K562 (cell line): ENCODE results near the gene ESAM. TPM values are rescaled to one million over a fixed set of nuclear protein-coding genes. Genes with fewer than 3 reads are reported as not detected.

Experiments used
- ATAC-seq: fragments of 200-7000 bp; cut with Tn5 transposase; 3 replicates; pipeline ENCODE4 v1.9.1; 2020; ENCODE audit warnings: moderate library complexity
- BruUV-seq: library from RNA; stranded (reverse); fragments of 400-500 nt; replicated peaks from 2 replicates; lab custom pipeline; 2021; lab: Mats Ljungman, UMichigan
- CTCF ChIA-PET: fragments of 300-600 bp; formaldehyde crosslinking; extraction: SDS; loops from one replicate; lab custom pipeline; 2021; ENCODE audit warnings: low intra/inter-chr PET ratio; lab: Yijun Ruan, JAX
- POLR2A ChIA-PET: fragments of 300-600, 350-650 bp; sonication (Branson Sonifier 250); formaldehyde crosslinking; extraction: SDS; loops from one replicate; lab custom pipeline; 2021; ENCODE audit warnings: antibody characterized with exemption, inconsistent platforms; lab: Yijun Ruan, JAX
- DNase-seq, 4 experiments: peaks; one replicate each; pipeline versions ENCODE4 v3.0.0 to v3.0.0-alpha.2; 2011 to 2018; ENCODE audit warnings: low spot score in 3 of 4, mixed read lengths in 3 of 4; ENCODE audit errors: extremely low read depth in 1 of 4
- FAIRE-seq: peaks from 2 replicates; lab custom pipeline; 2011; peaks lifted over from hg19 to GRCh38; lab: Jason Lieb, UNC
- H2AFZ ChIP-seq: 2 replicates; pipeline ENCODE4 v1.6.0; 2011; ENCODE audit warnings: low read depth, low read length, control low read depth, inconsistent platforms
- H3K27ac ChIP-seq: fragments of 200-600 bp; 3 replicates; pipeline ENCODE4 v1.8.0; 2011; ENCODE audit warnings: low read depth, mild to moderate bottlenecking, control low read depth, inconsistent platforms, low read length, moderate library complexity, mixed read lengths; ENCODE audit errors: extremely low read depth
- H3K27me3 ChIP-seq, 2 experiments: fragments of 300-600 bp in 1 of 2; 2 replicates in 1 of 2; 3 replicates in 1 of 2; pipeline versions ENCODE4 v1.6.0 to v1.8.0; 2011; ENCODE audit warnings: inconsistent platforms in 2 of 2, low read length in 2 of 2, mild to moderate bottlenecking in 1 of 2, mixed read lengths in 1 of 2, moderate library complexity in 1 of 2; ENCODE audit not compliant: control insufficient read depth in 2 of 2, insufficient read depth in 2 of 2
- H3K36me3 ChIP-seq: fragments of 300-600 bp; 3 replicates; pipeline ENCODE4 v1.8.0; 2011; ENCODE audit warnings: mild to moderate bottlenecking, low read length, inconsistent platforms; ENCODE audit not compliant: control insufficient read depth, insufficient read depth
- H3K4me1 ChIP-seq, 2 experiments: fragments of 200-600 bp in 1 of 2; replicated peaks in 1 of 2; 2 replicates in 1 of 2; 3 replicates in 1 of 2; pipeline versions ENCODE4 v1.5.1 to v1.8.0; 2011; ENCODE audit warnings: inconsistent platforms in 2 of 2, low read length in 2 of 2, mild to moderate bottlenecking in 1 of 2, mixed read lengths in 1 of 2, moderate library complexity in 1 of 2; ENCODE audit not compliant: control insufficient read depth in 2 of 2, insufficient read depth in 2 of 2
- H3K4me2 ChIP-seq: 2 replicates; pipeline ENCODE4 v1.6.1; 2011; ENCODE audit warnings: low read length, control low read depth, inconsistent platforms, mixed read lengths; ENCODE audit not compliant: insufficient read depth
- H3K4me3 ChIP-seq: fragments of 200-600 bp; sonication (generic), shearing (Covaris generic); 2 replicates; pipeline ENCODE4 v1.5.1; 2016; ENCODE audit warnings: control low read depth, inconsistent platforms
- H3K79me2 ChIP-seq: fragments of 200-600 bp; 3 replicates; pipeline ENCODE4 v1.8.0; 2011; ENCODE audit warnings: low read length, inconsistent platforms; ENCODE audit not compliant: control insufficient read depth, insufficient read depth
- H3K9ac ChIP-seq, 2 experiments: 2 replicates each; pipeline versions ENCODE4 v1.6.0 to v1.6.1; 2011; ENCODE audit warnings: low read depth in 2 of 2, low read length in 2 of 2, control low read depth in 1 of 2, inconsistent platforms in 1 of 2, mild to moderate bottlenecking in 1 of 2, mixed read lengths in 1 of 2; ENCODE audit not compliant: insufficient read depth in 1 of 2
- H3K9me1 ChIP-seq: one replicate; pipeline ENCODE4 v1.6.0; 2011; ENCODE audit warnings: inconsistent platforms, mild to moderate bottlenecking, low read length, moderate library complexity; ENCODE audit not compliant: control insufficient read depth, insufficient read depth
- H3K9me3 ChIP-seq: replicated peaks from 2 replicates; pipeline ENCODE4 v1.5.1; 2011; ENCODE audit warnings: low read depth, low read length, inconsistent platforms; ENCODE audit not compliant: control insufficient read depth, insufficient read depth
- H4K20me1 ChIP-seq: replicated peaks from 2 replicates; pipeline ENCODE4 v1.6.1; 2011; ENCODE audit warnings: low read length, inconsistent platforms, mixed read lengths; ENCODE audit not compliant: control insufficient read depth, insufficient read depth
- CREM ChIP-seq: IDR thresholded peaks from 2 replicates; pipeline ENCODE4 v1.6.1; 2014; ENCODE audit warnings: antibody characterized with exemption, low read depth
- CSDE1 ChIP-seq, 2 experiments: fragments of 450-650 bp; IDR thresholded peaks; 2 replicates each; pipeline ENCODE4 v1.6.1; 2016; ENCODE audit warnings: mild to moderate bottlenecking in 1 of 2
- MTA2 ChIP-seq: fragments of 450-650 bp; IDR thresholded peaks from 2 replicates; pipeline ENCODE4 v1.6.1; 2016; ENCODE audit warnings: low read depth
- NFE2L1 ChIP-seq: fragments of 450-650 bp; IDR thresholded peaks from 2 replicates; pipeline ENCODE4 v1.6.1; 2016; ENCODE audit warnings: missing genetic modification characterization, low read depth, mild to moderate bottlenecking, missing compliant biosample characterization, moderate library complexity, borderline replicate concordance
- TOE1 ChIP-seq, 2 experiments: fragments of 450-650 bp in 1 of 2; sonication (generic) in 1 of 2; formaldehyde crosslinking in 1 of 2; IDR thresholded peaks; 2 replicates each; pipeline versions ENCODE4 v1.7.1 to v1.8.0; 2016 to 2022; ENCODE audit warnings: borderline replicate concordance in 2 of 2, mild to moderate bottlenecking in 2 of 2, antibody characterized with exemption in 1 of 2, inconsistent platforms in 1 of 2, low read depth in 1 of 2, missing genetic modification reagents in 1 of 2, moderate library complexity in 1 of 2
- U2AF1 ChIP-seq: fragments of 200-400 bp; formaldehyde crosslinking; optimal IDR thresholded peaks from 2 replicates; pipeline ENCODE3; 2017; ENCODE audit warnings: mild to moderate bottlenecking, low read depth, low read length, moderate library complexity
- ZNF197 ChIP-seq: fragments of 200-800 bp; sonication (Bioruptor generic); IDR thresholded peaks from 2 replicates; pipeline ENCODE4 v1.6.1; 2016; ENCODE audit warnings: low read depth, missing genetic modification characterization, missing compliant biosample characterization
- ZNF589 ChIP-seq: fragments of 200-800 bp; sonication (Bioruptor generic); IDR thresholded peaks from 2 replicates; pipeline ENCODE4 v1.6.1; 2016; ENCODE audit warnings: low read depth, missing genetic modification characterization, missing compliant biosample characterization
- ZNF764 ChIP-seq: fragments of 250-450 bp; sonication (Bioruptor Pico); IDR thresholded peaks from 2 replicates; pipeline ENCODE4 v1.4.0; 2020; ENCODE audit warnings: low read depth, mild to moderate bottlenecking, moderate library complexity
- ZNF830 ChIP-seq: fragments of 250-450 bp; sonication (Bioruptor Pico); IDR thresholded peaks from 2 replicates; pipeline ENCODE4 v1.5.0; 2021; ENCODE audit warnings: mild to moderate bottlenecking
- ZSCAN32 ChIP-seq: fragments of 450-650 bp; formaldehyde crosslinking; IDR thresholded peaks from 2 replicates; pipeline ENCODE4 v1.4.0; 2020; ENCODE audit warnings: mild to moderate bottlenecking, moderate library complexity
- WGBS: fragments of 100-300 bp; shearing (Covaris generic); methylation state at CpG from one replicate; pipeline ENCODE4 v1.1.6; 2016; ENCODE audit warnings: low coverage, mixed read lengths; ENCODE audit not compliant: insufficient coverage; ENCODE audit errors: missing lambda C conversion rate; 5-methylcytosine and 5-hydroxymethylcytosine counted together
- in situ Hi-C: fragments of 300-500 bp; cut with MboI; formaldehyde crosslinking; loops from 4 replicates; pipeline ENCODE4 v1.15.0; 2018; ENCODE audit warnings: inconsistent platforms, mixed read lengths
- intact Hi-C: fragments of 100-400 bp; cut with micrococcal nuclease; formaldehyde crosslinking; loops from 2 replicates; pipeline ENCODE4 v1.14.2; 2022
- polyA plus RNA-seq, 8 experiments: library from polyadenylated mRNA; depleted of rRNA in 4 of 8; stranded (reverse) in 5 of 8; unstranded in 3 of 8; fragments of >200 nt; fragmentation: Nextera tagmentation in 2 of 8; fragmentation: Illumina TruSeq in 1 of 8; extraction: Ambion mirVana in 2 of 8; extraction: Trizol in 1 of 8; gene quantifications; 2 replicates each; pipeline versions ENCODE4 v1.2.1 to v1.2.3, GENCODE V29; 2011 to 2014; ENCODE audit warnings: inconsistent platforms in 1 of 8, missing spikeins in 1 of 8
- total RNA-seq, 7 experiments: library from RNA; depleted of rRNA in 6 of 7; stranded (reverse); fragments of >200 nt in 6 of 7; fragmentation: Illumina TruSeq in 2 of 7; extraction: Trizol in 2 of 7; gene quantifications; 2 replicates each; pipeline versions ENCODE4 v1.2.1 to v1.2.3, GENCODE V29; 2011 to 2021; ENCODE audit warnings: low replicate concordance in 1 of 7
- TF ChIP-seq, protein P1 (sequence below): fragments of 250-450 bp; sonication (Bioruptor Pico); IDR thresholded peaks from 2 replicates; pipeline ENCODE4 v1.4.0; 2020
- TF ChIP-seq, protein P2 (sequence below): fragments of 250-450 bp; sonication (Bioruptor Pico); IDR thresholded peaks from 2 replicates; pipeline ENCODE4 v1.8.0; 2022; ENCODE audit warnings: inconsistent platforms, mild to moderate bottlenecking, moderate library complexity, borderline replicate concordance

Gene ESAM
- total and polyA plus RNA-seq, 9 of the 15 experiments (the other 6 are each of a cell fraction or from before 2014, with no cell fraction given) = 0.06 to 1.5 (median 0.22) TPM

DNA sequence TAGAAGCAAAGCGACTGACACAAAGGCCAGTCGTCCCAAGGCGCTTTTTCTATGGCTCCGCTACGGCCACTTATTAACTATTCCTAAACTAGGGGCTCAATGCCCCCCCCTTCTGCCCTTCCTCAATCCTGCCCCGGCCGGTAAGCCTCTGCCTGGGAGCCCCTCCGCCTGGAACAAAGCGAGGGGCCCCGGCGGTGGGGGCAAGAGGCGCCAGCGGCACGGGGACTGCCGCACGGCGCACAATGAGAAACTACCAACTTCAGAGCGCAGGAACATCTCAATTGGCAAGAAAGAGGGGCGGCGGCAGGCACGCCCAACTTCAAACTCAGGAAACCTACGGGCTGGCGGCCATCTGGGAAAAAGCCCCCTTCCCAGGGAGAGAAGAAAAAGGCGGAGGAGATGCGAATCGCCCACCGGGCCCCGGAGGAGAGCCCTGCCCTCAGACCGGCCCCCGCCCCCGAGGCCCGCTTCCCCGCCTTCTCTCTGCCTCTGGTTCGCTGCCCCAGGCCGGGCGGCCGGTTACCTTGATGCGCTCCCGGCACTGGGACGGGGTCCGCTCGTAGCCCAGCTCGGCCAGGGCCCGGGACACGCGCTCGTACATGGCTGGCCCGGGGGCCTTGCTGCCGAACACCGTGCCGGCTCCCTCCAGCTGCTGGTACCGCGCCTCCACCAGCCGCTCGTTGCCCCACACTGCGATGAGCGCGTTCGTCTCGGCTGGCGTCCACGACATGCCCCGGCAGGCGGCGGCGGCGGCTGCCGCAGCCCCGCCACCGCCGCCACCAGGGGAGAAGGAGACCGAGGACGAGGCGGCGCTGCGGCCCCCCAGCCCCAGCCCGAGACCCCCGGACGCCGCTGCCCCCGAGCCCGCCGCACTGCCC is 37.5 kb upstream of the ESAM start:
- BruUV-seq = no TSS peak
- H3K9me1 ChIP-seq = no peaks in the 10 kb centered on the region
- peak overlapping the region; percentile 83 for H3K4me2 ChIP-seq
- H4K20me1 ChIP-seq = no peaks in the 10 kb centered on the region
- WGBS = 1% methylated on average over 42 of the region's 83 CpGs
- peak overlapping the region; percentile 93 for H3K4me3 ChIP-seq
- H3K27ac ChIP-seq = peak overlapping the region; percentile 64; the same call in 2 of the 3 replicates
- peak overlapping the region; percentile 63 to 94 for H3K9ac ChIP-seq
- ChIA-PET CTCF (interaction anchor here (0.6 kb wide), 1 partner anchor 156 kb away, joined by 3 read pairs; no protein-coding TSS in a partner anchor), POLR2A (interaction anchor here (0.6 to 1.7 kb wide), 11 partner anchors 9 to 279 kb away, joined by 3 to 6 read pairs (median 4); no protein-coding TSS in a partner anchor)
- intact Hi-C loops (loop anchor here (2.0 kb wide), 1 partner anchor 37 kb away; no protein-coding TSS in a partner anchor), in situ Hi-C loops (no loop called here)
- H2AFZ ChIP-seq = peak overlapping the region; percentile 95
- ATAC-seq = peak; percentile 76
- H3K4me1 ChIP-seq = peaks cover 12 to 25% of the 10 kb centered on the region in 2 experiments; a peak in 4 of 5 replicates
- H3K79me2 ChIP-seq = peaks cover 20% of the 10 kb centered on the region
- FAIRE-seq = no peak
- DNase-seq = peak; percentile 39 to 61 (median 54)
- H3K27me3 ChIP-seq = peaks cover 2 to 7% of the 10 kb centered on the region in 2 experiments; a peak in 3 of 5 replicates
- H3K9me3 ChIP-seq = no peaks in the 10 kb centered on the region
- no peaks in the 10 kb centered on the region for H3K36me3 ChIP-seq
- TF ChIP-seq TOE1 (IDR thresholded peaks at IDR 0.05; ENCODE audit: borderline replicate concordance) (no peak), TOE1 (CRISPR knock-in tag; IDR thresholded peaks at IDR 0.05; ENCODE audit: borderline replicate concordance, low read depth) (no peak), CREM (0 out of 2 replicates have a peak, but pooled peaks have one; percentile 2), ZSCAN32 (CRISPR knock-in tag) (no peak), ZNF589 (no peak), ZNF830 (CRISPR knock-in tag) (no peak), NFE2L1 (tag) (no peak), ZNF197 (no peak), U2AF1 (peak; percentile 12), ZNF764 (no peak), CSDE1 (IDR thresholded peaks at IDR 0.05) (no peak), MTA2 (no peak)
- TF ChIP-seq, protein P1, sequence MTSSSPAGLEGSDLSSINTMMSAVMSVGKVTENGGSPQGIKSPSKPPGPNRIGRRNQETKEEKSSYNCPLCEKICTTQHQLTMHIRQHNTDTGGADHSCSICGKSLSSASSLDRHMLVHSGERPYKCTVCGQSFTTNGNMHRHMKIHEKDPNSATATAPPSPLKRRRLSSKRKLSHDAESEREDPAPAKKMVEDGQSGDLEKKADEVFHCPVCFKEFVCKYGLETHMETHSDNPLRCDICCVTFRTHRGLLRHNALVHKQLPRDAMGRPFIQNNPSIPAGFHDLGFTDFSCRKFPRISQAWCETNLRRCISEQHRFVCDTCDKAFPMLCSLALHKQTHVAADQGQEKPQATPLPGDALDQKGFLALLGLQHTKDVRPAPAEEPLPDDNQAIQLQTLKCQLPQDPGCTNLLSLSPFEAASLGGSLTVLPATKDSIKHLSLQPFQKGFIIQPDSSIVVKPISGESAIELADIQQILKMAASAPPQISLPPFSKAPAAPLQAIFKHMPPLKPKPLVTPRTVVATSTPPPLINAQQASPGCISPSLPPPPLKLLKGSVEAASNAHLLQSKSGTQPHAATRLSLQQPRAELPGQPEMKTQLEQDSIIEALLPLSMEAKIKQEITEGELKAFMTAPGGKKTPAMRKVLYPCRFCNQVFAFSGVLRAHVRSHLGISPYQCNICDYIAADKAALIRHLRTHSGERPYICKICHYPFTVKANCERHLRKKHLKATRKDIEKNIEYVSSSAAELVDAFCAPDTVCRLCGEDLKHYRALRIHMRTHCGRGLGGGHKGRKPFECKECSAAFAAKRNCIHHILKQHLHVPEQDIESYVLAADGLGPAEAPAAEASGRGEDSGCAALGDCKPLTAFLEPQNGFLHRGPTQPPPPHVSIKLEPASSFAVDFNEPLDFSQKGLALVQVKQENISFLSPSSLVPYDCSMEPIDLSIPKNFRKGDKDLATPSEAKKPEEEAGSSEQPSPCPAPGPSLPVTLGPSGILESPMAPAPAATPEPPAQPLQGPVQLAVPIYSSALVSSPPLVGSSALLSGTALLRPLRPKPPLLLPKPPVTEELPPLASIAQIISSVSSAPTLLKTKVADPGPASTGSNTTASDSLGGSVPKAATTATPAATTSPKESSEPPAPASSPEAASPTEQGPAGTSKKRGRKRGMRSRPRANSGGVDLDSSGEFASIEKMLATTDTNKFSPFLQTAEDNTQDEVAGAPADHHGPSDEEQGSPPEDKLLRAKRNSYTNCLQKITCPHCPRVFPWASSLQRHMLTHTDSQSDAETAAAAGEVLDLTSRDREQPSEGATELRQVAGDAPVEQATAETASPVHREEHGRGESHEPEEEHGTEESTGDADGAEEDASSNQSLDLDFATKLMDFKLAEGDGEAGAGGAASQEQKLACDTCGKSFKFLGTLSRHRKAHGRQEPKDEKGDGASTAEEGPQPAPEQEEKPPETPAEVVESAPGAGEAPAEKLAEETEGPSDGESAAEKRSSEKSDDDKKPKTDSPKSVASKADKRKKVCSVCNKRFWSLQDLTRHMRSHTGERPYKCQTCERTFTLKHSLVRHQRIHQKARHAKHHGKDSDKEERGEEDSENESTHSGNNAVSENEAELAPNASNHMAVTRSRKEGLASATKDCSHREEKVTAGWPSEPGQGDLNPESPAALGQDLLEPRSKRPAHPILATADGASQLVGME (CRISPR knock-in tag) = no peak
- TF ChIP-seq, protein P2, sequence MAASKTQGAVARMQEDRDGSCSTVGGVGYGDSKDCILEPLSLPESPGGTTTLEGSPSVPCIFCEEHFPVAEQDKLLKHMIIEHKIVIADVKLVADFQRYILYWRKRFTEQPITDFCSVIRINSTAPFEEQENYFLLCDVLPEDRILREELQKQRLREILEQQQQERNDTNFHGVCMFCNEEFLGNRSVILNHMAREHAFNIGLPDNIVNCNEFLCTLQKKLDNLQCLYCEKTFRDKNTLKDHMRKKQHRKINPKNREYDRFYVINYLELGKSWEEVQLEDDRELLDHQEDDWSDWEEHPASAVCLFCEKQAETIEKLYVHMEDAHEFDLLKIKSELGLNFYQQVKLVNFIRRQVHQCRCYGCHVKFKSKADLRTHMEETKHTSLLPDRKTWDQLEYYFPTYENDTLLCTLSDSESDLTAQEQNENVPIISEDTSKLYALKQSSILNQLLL (CRISPR knock-in tag) = no peak
